Measurements from ENCODE around the gene BRIP1.
"Not testable (repeated sequence)": the region's sequence is repeated elsewhere in the genome, so short reads cannot be mapped to it uniquely, and the experiment has no call there.

Gene BRIP1

GRCh38 chr17:61686113-61686512 lies 177.2 kb downstream of the BRIP1 start:
- DNase-seq, result no peak

DNA sequence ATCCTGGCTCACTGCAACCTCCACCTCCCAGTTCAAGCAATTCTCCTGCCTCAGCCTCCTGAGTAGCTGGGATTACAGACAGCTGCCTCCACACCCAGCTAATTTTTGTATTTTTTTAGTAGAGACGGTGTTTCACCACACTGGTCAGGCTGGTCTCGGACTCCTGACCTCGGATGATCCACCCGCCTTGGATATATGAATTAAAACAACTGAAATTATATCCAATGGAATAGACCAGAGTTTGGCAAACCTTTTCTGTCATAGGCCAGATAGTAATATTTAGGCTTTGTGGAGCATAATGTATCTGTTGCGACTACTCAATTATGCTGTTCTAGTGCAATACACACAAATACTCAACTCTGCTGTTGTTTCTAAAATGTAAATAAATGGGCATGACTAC lies 178.5 kb downstream of the BRIP1 start:
- DNase-seq, result no peak

- no peak for DNase-seq
These were observed 179.2 kb downstream of the BRIP1 start for GRCh38 chr17:61684172-61684571.

DNA sequence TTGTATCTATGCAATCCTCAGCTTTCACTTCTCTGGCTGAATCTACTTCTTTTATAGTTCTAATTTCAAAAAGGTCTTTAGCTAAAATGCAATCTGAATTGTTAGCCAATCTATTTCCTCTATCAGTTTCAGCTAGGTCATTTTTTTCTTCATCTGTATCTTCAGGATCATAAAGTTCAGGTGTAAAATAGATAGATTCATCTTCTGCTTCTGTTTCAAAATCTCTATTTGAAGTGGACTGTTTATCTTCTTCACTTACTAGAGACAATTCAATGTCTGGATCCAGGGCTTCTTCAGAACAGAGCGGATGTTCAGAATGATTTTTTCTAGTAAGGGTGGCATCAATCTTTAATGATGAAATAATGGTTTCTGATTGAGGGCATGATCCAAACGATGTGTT lies 179.9 kb downstream of the BRIP1 start:
- no peak for DNase-seq

GRCh38 chr17:61680921-61681320 lies 182.4 kb downstream of the BRIP1 start:
- DNase-seq, result no peak

- no peak for DNase-seq
These were observed 185.0 kb downstream of the BRIP1 start for GRCh38 chr17:61678339-61678738.

- not testable (repeated sequence) for DNase-seq
These were observed 186.0 kb downstream of the BRIP1 start for GRCh38 chr17:61677150-61677811.

DNA sequence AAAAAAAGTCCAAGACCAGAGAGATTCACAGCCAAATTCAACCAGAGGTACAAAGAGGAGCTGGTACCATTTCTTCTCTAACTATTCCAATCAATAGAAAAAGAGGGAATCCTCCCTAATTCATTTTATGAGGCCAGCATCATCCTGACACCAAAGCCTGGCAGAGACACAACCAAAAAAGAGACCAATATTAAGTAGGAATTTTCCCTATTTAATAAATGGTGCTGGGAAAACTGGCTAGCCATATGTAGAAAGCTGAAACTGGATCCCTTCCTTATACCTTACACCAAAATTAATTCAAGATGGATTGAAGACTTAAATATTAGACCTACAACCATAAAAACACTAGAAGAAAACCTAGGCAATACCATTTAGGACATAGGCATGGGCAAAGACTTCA lies 186.8 kb downstream of the BRIP1 start:
- not testable (repeated sequence) for DNase-seq

DNA sequence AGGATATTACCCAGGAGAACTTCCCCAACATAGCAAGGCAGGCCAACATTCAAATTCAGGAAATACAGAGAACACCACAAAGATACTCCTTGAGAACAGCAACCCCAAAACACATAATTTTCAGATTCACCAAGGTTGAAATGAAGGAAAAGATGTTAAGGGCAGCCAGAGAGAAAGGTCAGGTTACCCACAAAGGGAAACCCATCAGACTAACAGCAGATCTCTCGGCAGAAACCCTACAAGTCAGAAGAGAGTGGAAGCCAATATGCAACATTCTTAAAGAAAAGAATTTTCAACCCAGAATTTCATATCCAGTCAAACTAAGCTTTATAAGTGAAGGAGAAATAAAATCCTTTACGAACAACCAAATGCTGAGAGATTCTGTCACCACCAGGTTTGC lies 188.7 kb downstream of the BRIP1 start:
- DNase-seq, result not testable (repeated sequence)

- DNase-seq, result not testable (repeated sequence)
These were observed 190.1 kb downstream of the BRIP1 start for GRCh38 chr17:61673019-61673897.

- no peak for DNase-seq
These were observed 191.2 kb downstream of the BRIP1 start for GRCh38 chr17:61672140-61672539.

DNA sequence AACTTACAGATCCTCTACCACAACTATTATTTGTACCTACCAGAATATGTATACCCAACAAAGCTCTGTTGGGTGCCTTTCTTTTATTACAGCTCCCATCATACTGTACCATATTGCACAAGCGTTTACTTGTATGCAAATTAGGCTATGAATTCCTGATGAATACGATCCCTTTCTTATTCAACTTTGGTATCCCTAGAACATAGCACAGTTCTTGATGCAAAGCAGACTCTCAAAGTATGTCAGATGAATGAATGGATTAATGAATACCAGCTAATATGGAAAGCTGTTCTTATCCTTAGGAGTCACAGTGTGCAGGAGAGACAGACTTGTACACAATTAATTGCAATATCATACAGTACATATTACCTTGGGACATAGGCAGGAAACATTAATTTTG lies 192.6 kb downstream of the BRIP1 start:
- DNase-seq, result no peak

DNA sequence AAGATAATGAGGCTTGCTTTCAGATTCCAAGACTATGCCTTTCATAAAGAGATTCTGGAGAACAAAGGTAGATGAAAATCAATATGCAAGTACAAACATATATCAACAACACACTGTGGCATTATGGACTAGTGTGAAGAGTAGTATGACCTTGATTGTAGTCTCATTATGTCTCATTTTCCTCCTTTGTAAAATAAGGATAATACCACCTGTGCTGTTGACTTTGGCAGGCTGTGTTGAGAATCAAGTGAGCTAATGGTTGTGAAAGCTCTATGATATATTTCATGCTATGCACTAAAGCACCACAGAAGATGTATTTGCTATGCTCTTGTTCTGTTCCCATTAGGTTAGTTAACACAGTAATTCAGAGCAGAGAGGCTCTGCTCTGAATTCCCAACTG lies 193.8 kb downstream of the BRIP1 start:
- DNase-seq, result no peak

DNA sequence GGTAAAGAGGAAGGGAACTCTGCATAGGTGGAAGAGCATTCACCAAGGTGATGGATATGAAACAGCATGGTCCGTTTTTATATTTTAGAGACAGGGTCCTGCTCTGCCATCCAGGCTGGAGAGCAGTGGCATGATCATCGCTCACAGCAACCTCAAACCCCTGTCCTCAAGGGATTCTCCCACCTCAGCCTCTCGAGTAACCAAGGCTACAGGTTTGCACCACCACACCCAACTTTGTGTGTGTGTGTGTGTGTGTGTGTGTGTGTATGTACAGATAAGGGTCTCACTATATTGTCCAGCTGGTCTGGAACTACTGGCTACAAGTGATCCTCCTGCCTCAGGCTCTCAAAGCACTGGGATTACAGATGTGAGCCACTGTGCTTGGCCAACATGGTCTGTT lies 194.8 kb downstream of the BRIP1 start:
- DNase-seq, result no peak

DNA sequence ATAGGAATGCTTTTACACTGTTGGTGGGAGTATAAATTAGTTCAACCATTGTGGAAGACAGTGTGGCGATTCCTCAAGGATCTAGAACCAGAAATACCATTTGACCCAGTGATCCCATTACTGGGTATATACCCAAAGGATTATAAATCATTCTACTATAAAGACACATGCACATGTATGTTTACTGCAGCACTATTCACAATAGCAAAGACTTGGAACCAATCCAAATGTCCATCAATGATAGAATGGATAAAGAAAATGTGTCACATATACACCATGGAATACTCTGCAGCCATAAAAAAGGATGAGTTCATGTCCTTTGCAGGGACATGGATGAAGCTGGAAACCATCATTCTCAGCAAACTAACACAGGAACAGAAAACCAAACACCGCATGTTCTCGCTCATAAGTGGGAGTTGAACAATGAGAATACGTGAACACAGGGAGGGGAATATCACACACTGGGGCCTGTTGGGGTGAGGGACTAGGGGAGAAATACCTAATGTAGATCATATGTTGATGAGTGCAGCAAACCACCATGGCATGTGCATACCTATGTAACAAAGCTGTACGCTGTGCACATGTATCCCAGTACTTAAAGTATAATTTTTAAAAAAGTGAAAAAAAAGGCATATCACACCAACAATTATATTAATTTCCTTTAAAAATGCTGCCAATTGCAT lies 196.8 kb downstream of the BRIP1 start:
- DNase-seq, result not testable (repeated sequence)

DNA sequence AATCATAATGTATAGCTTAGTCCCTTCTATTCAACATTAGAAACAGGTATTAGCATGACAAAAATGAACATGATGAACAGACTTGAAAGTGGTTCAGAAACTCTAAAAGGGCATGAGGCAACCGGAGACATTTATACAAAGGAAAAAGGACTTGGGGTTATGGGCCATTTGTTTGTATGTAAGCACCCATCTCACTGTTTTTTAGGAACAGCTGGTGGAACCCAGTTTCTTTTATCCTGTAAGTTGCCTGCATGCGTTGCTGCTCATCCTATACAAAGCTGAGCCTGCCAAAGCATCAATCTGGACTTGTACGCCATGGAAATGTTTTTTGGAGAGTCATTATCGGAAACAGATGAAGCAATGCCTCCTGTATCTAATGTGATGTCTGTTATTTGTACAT lies 200.0 kb downstream of the BRIP1 start:
- DNase-seq, result no peak

DNA sequence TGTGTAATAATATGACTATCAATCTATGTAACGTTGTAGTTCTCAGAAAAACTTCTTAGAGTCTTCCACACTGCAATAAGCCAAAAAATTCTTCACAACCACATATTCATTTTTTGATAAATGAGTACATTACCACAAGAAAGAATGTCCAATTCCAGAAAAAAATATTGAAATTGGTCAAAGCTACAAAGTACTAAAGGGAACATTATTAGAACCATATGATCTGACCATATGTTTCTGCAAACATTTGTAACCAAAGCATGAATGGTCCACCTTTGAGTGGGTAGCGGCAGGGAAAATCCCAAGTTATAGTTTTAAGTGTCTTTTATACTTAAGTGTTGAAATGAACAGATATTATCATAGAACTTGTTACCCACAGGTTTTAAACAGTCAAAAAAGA lies 200.6 kb downstream of the BRIP1 start:
- no peak for DNase-seq

- no peak for DNase-seq
These were observed 201.1 kb downstream of the BRIP1 start for GRCh38 chr17:61662186-61662585.

- no peak for DNase-seq
These were observed 202.4 kb downstream of the BRIP1 start for GRCh38 chr17:61660746-61661485.

- DNase-seq, result no peak
These were observed 203.9 kb downstream of the BRIP1 start for GRCh38 chr17:61659437-61659836.

DNA sequence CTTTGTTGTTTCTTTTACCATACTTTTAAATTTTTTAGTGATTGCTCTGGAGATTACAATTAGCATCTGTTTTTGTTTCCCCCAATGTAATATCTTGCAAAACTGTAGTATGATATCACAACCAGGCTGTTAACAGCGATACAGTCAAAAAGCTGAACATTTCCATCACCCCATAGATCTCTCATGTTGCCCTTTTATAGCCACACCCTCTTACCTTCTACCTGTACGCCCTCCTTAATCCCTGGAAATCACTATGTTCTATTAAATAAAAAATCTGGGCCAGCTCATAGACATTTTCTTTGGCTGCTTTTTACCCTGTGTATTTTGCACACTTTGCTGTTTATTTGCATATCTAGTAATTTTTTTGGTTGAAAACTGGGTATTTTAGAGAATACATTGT lies 205.1 kb downstream of the BRIP1 start:
- DNase-seq, result no peak

DNA sequence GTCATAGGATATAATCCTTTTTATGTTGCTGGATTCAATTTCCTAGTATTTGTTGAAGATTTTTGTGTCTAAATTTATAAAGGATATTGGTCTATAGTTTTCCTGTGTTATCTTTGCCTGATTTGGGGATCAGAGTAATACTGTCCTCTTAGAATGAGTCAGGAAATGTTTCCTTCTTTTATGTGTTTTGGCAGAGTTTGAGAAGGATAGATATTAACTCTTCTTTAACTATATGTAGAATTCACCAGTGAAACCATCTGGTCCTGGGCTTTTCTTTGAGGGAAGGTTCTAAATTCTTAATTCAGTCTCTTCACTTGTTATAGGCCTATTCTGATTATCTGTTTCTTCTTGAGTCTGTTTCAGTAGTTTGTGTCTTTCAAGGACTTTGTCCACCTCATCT lies 206.0 kb downstream of the BRIP1 start:
- DNase-seq, result no peak

DNA sequence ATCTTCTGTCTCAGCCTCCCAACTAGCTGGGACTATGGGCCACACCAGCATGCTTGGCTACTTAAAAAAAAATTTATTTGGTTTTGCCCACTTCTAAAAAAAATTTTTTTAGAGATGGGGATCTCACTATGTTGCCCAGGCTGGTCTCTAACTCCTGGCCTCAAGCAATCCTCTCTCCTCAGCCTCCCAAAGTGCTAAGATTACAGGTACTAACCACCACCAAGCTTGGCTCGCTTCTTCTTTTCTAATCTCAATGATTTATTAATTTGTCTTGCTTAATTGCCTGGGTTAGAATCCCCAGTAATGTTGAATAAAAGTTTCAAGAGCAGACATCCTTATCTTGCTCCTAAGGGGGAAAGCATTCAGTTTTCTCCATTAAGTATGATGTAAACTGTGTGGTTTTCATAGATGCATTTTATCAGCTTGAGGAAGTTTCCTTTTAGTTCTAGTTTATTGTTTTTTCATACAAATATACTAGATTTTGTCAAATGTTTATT lies 206.6 kb downstream of the BRIP1 start:
- no peak for DNase-seq

Data from stimulated activated CD4-positive, alpha-beta T cell treated with anti-CD3 and anti-CD28 coated beads, Interleukin-1b, Interleukin-23, amount 100 ng/mL, for 48 hours (primary cell).